DND-41 (cell line): Measurements from ENCODE around the gene FITM1.

Experiments
- ATAC-seq: fragments of 200-7000 bp; cut with Tn5 transposase; 3 replicates; pipeline ENCODE4 v1.9.1; 2021; ENCODE audit warnings: low read depth; ENCODE audit not compliant: insufficient read depth
- DNase-seq: peaks from one replicate; pipeline ENCODE4 v3.0.0-alpha.2; 2020
- H2AFZ ChIP-seq: 2 replicates; pipeline ENCODE4 v1.6.0; 2012; ENCODE audit warnings: low read depth, low read length
- H3K27ac ChIP-seq: 2 replicates; pipeline ENCODE4 v1.5.1; 2012; ENCODE audit warnings: low read length, inconsistent platforms
- H3K27me3 ChIP-seq: fragments of 200-600 bp; sonication (generic); 2 replicates; pipeline ENCODE4 v1.6.0; 2012; ENCODE audit warnings: low read length, mild to moderate bottlenecking, inconsistent platforms; ENCODE audit not compliant: insufficient read depth, poor library complexity
- H3K36me3 ChIP-seq: 2 replicates; pipeline ENCODE4 v1.5.1; 2012; ENCODE audit warnings: low read length, inconsistent platforms; ENCODE audit not compliant: insufficient read depth
- H3K4me1 ChIP-seq: 2 replicates; pipeline ENCODE4 v1.5.1; 2012; ENCODE audit warnings: mild to moderate bottlenecking, low read length; ENCODE audit not compliant: insufficient read depth
- H3K4me2 ChIP-seq: 2 replicates; pipeline ENCODE4 v1.6.0; 2012; ENCODE audit warnings: mild to moderate bottlenecking, moderate library complexity, low read length, inconsistent platforms; ENCODE audit not compliant: insufficient read depth
- H3K4me3 ChIP-seq, 2 experiments: fragments of 200-600 bp in 1 of 2; shearing (Covaris generic) in 1 of 2; 2 replicates each; pipeline ENCODE4 v1.5.1; 2012 to 2016; ENCODE audit warnings: inconsistent platforms in 2 of 2, low read length in 2 of 2, mild to moderate bottlenecking in 2 of 2, low read depth in 1 of 2, moderate library complexity in 1 of 2
- H3K79me2 ChIP-seq: 2 replicates; pipeline ENCODE4 v1.6.0; 2012; ENCODE audit warnings: low read length, inconsistent platforms; ENCODE audit not compliant: insufficient read depth
- H3K9ac ChIP-seq: 2 replicates; pipeline ENCODE4 v1.6.0; 2012; ENCODE audit warnings: low read depth, mild to moderate bottlenecking, inconsistent platforms, low read length, moderate library complexity
- H3K9me3 ChIP-seq: 2 replicates; pipeline ENCODE4 v1.5.1; 2012; ENCODE audit warnings: low read length, moderate library complexity, mild to moderate bottlenecking, inconsistent platforms; ENCODE audit not compliant: insufficient read depth, severe bottlenecking
- H4K20me1 ChIP-seq: 2 replicates; pipeline ENCODE4 v1.6.0; 2012; ENCODE audit warnings: low read length; ENCODE audit not compliant: insufficient read depth
- EZH2 ChIP-seq: IDR thresholded peaks from 3 replicates; pipeline ENCODE4 v1.6.1; 2012; ENCODE audit warnings: borderline replicate concordance, low read depth, mild to moderate bottlenecking, moderate library complexity, low read length, inconsistent platforms; ENCODE audit not compliant: severe bottlenecking
- TF ChIP-seq, protein P1 (sequence below): IDR thresholded peaks from 2 replicates; pipeline ENCODE4 v1.5.1; 2012; ENCODE audit warnings: borderline replicate concordance, low read length, moderate library complexity, mild to moderate bottlenecking; ENCODE audit not compliant: poor library complexity, severe bottlenecking; ENCODE audit errors: extremely low read depth

Gene FITM1

DNA sequence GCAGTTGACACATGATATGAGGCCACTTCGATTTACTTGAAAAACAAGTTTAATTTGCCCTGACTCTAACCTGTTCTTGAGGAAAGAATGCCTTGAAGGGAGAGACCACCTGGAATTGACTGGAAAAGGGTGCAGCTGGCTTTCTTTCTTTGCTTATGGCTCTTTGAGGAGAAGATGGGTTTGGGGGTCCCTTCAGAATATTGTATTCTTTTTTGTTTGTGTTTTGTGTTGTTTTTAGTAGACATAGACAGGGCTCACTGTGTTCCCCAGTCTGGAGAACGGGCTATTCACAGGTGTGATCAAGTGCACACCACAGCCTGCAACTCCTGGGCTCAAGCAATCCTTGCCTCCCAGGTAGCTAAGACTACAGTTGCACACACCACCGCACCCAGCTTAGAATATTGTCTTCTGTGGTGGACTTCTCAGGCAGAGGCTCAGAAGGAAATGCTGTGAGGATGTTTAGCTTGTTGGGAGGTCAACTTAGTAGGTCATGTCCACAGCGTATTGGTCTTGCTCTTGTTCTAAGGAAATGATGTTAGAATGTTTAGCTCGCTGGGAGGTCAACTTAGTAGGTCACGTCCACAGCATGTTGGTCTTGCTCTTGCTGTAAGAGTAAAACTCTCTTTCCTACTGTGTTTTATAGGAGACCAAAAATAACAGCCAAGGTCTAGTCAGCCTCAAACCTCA, 14.2 kb upstream of the FITM1 start:
- H3K36me3 ChIP-seq = peaks cover 46% of the 10 kb centered on the region
- DNase-seq (no peak), ATAC-seq (no peak)
- no peaks in the 10 kb centered on the region for H3K27me3 ChIP-seq
- no peak overlapping the region for H2AFZ ChIP-seq
- H3K27ac ChIP-seq = no peak overlapping the region; the same call in 1 of the 2 replicates
- H3K4me1 ChIP-seq = peaks cover 23% of the 10 kb centered on the region
- no peaks in the 10 kb centered on the region for H3K9me3 ChIP-seq
- peaks cover 22% of the 10 kb centered on the region for H3K79me2 ChIP-seq
- no peaks in the 10 kb centered on the region for H4K20me1 ChIP-seq
- no peak for TF ChIP-seq EZH2
- TF ChIP-seq, protein P1, sequence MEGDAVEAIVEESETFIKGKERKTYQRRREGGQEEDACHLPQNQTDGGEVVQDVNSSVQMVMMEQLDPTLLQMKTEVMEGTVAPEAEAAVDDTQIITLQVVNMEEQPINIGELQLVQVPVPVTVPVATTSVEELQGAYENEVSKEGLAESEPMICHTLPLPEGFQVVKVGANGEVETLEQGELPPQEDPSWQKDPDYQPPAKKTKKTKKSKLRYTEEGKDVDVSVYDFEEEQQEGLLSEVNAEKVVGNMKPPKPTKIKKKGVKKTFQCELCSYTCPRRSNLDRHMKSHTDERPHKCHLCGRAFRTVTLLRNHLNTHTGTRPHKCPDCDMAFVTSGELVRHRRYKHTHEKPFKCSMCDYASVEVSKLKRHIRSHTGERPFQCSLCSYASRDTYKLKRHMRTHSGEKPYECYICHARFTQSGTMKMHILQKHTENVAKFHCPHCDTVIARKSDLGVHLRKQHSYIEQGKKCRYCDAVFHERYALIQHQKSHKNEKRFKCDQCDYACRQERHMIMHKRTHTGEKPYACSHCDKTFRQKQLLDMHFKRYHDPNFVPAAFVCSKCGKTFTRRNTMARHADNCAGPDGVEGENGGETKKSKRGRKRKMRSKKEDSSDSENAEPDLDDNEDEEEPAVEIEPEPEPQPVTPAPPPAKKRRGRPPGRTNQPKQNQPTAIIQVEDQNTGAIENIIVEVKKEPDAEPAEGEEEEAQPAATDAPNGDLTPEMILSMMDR = no peak
- peak overlapping the region; percentile 93 for H3K4me2 ChIP-seq
- peak overlapping the region; percentile 76 for H3K9ac ChIP-seq
- peak overlapping the region in 1 of 2 experiments; percentile 63; a peak in 3 of 4 replicates for H3K4me3 ChIP-seq

DNA sequence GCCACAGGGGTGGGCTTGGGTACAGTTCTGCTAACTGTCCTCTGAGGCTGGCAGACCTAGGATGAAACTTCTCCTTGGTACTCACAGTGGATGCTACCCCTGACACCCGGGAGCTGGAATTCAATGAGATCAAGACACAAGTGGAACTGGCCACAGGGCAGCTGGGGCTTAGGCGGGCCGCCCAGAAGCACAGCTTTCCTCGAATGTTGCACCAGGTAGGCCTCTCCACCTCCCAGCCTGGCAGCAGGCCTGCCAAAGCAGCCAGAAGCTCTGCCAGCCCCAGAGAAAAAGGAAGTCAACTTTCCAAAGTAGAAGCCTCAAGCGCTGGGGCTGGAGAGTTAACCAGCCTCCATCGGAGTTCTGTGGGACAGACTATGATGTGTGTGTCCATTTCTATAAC, 13.3 kb upstream of the FITM1 start:
- TF ChIP-seq, protein P1 = no peak
- TF ChIP-seq EZH2 = no peak

DNA sequence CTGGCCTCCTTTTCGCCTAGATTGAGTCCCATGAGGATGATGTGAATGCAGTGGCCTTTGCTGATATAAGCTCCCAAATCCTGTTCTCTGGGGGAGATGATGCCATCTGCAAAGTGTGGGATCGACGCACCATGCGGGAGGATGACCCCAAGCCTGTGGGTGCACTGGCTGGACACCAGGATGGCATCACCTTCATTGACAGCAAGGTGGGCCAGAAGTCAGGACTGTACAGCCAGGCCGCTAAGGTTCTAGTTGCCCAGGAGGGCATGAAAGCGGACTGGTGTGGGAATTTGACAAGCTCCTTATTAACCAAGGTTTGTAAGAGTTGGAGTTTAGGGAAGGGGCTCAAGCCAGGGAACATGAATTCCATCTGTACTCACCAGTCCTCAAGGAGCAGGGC, 10.8 kb upstream of the FITM1 start:
- Histone ChIP-seq H3K4me1 (peaks cover 19% of the 10 kb centered on the region), H3K4me3 (no peak overlapping the region), H3K9ac (no peak overlapping the region), H3K36me3 (peaks cover 76% of the 10 kb centered on the region), H3K9me3 (no peaks in the 10 kb centered on the region), H3K27me3 (no peaks in the 10 kb centered on the region), H3K27ac (no peak overlapping the region), H2AFZ (no peak overlapping the region), H3K4me2 (no peak overlapping the region), H4K20me1 (no peaks in the 10 kb centered on the region), H3K79me2 (peaks cover 16% of the 10 kb centered on the region)
- no peak for ATAC-seq
- TF ChIP-seq, protein P1 = no peak
- no peak for TF ChIP-seq EZH2
- DNase-seq = no peak

More for the DNA sequence above, 13.3 kb upstream of the FITM1 start:
- H3K4me2 ChIP-seq = no peak overlapping the region
- H3K36me3 ChIP-seq = peaks cover 54% of the 10 kb centered on the region
- no peaks in the 10 kb centered on the region for H4K20me1 ChIP-seq
- H3K9me3 ChIP-seq = no peaks in the 10 kb centered on the region
- peaks cover 22% of the 10 kb centered on the region for H3K79me2 ChIP-seq
- H3K9ac ChIP-seq = no peak overlapping the region
- no peak overlapping the region for H3K27ac ChIP-seq
- H2AFZ ChIP-seq = no peak overlapping the region
- H3K27me3 ChIP-seq = no peaks in the 10 kb centered on the region
- no peak overlapping the region for H3K4me3 ChIP-seq
- H3K4me1 ChIP-seq = peaks cover 23% of the 10 kb centered on the region
- DNase-seq (no peak), ATAC-seq (no peak)

DNA sequence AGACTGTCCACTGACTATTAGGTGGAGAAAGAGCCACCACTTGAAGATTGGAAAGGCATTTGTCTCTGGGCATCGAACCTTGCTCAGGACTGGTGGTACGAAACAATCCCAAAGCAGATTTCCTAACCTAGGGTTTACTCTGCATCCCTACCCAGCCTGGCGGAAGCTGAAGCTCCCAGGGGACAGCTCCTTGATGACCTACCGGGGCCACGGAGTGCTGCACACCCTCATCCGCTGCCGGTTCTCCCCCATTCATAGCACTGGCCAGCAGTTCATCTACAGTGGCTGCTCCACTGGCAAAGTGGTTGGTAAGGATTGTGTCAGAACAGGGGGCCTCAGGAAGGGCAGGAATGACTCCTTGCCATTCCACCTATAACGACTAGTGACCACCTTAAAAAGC, 9.2 kb upstream of the FITM1 start:
- DNase-seq (no peak), ATAC-seq (no peak)
- Histone ChIP-seq H3K4me1 (peaks cover 9% of the 10 kb centered on the region), H3K36me3 (peaks cover 76% of the 10 kb centered on the region), H2AFZ (no peak overlapping the region), H3K4me3 (no peak overlapping the region), H3K79me2 (peaks cover 5% of the 10 kb centered on the region; the same call in 1 of the 2 replicates), H3K4me2 (no peak overlapping the region), H3K9me3 (no peaks in the 10 kb centered on the region), H4K20me1 (no peaks in the 10 kb centered on the region), H3K27ac (no peak overlapping the region), H3K27me3 (no peaks in the 10 kb centered on the region), H3K9ac (no peak overlapping the region)
- TF ChIP-seq EZH2 = no peak
- TF ChIP-seq, protein P1 = no peak
